Prostate gland (tissue), 2 donors: Measurements from ENCODE around the gene ZMYND10.

Source experiments
- CTCF ChIP-seq, 4 experiments: fragments of 200-600 bp in 2 of 4; fragments of 450-650 bp in 2 of 4; sonication (generic) in 2 of 4; IDR thresholded peaks; 1 replicate in 3 of 4; 2 replicates in 1 of 4; pipeline ENCODE4 v1.5.1; 2016 to 2019; ENCODE audit warnings: antibody characterized with exemption in 4 of 4, mild to moderate bottlenecking in 2 of 4, moderate library complexity in 2 of 4
- POLR2A ChIP-seq: fragments of 450-650 bp; IDR thresholded peaks from one replicate; pipeline ENCODE4 v1.6.1; 2016; ENCODE audit warnings: antibody characterized with exemption, mild to moderate bottlenecking

GRCh38 chr3:50292159-50293078 lies 53.1 kb downstream of the ZMYND10 start, which contains the start of gene IFRD2:
- TF ChIP-seq POLR2A (peak; percentile 69), CTCF (IDR thresholded peaks at IDR 0.05) (peak in 2 of 4 experiments; percentile 9 to 33)
